Activated T-cell treated with anti-CD3 and anti-CD28 coated beads for 1 hour (primary cell): ENCODE data around the gene KLHL5.
"Not testable (repeated sequence)": the region's sequence is repeated elsewhere in the genome, so short reads cannot be mapped to it uniquely, and the experiment has no call there.

Experiments used
- DNase-seq: peaks from one replicate; pipeline ENCODE4 v3.0.0-alpha.2; 2020; ENCODE audit warnings: low read depth

Gene KLHL5, protein sequence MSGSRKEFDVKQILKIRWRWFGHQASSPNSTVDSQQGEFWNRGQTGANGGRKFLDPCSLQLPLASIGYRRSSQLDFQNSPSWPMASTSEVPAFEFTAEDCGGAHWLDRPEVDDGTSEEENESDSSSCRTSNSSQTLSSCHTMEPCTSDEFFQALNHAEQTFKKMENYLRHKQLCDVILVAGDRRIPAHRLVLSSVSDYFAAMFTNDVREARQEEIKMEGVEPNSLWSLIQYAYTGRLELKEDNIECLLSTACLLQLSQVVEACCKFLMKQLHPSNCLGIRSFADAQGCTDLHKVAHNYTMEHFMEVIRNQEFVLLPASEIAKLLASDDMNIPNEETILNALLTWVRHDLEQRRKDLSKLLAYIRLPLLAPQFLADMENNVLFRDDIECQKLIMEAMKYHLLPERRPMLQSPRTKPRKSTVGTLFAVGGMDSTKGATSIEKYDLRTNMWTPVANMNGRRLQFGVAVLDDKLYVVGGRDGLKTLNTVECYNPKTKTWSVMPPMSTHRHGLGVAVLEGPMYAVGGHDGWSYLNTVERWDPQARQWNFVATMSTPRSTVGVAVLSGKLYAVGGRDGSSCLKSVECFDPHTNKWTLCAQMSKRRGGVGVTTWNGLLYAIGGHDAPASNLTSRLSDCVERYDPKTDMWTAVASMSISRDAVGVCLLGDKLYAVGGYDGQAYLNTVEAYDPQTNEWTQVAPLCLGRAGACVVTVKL

DNA sequence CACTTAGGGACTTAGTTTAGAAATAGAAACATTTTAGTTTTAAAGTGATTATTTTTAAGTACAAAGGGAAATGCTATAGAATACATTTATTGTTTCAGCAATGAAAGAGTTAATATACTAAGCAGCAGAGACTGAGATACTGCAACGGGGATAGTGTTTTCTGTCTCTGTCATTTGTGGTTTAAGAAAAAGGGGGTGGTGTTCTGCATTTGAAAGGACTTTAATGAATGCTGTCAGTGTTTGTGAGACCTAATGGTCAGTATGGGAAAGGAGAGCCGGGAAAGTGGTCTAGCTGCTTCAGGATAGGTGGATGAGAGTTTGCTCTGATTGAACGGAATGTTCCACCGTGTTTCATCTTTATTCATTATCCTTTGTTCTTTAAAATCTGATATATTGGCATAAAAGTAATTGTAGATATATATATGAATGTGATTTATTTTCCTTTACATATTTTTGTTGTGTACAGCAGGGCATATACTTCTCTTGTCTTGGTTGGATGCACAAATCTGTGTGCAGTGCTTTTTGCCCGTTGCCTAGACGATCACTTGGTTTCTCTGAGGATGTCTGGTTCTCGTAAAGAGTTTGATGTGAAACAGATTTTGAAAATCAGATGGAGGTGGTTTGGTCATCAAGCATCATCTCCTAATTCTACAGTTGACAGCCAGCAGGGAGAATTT lies at the start of gene KLHL5:
Gene KLHL5, plus strand, starts transcription at position 139 of the 676 bp plus-strand sequence. Its CDS starts 421 bp downstream, at position 560.
- no peak for DNase-seq

GRCh38 chr4:39014028-39014427 lies 48.0 kb upstream of the KLHL5 start:
- no peak for DNase-seq

DNA sequence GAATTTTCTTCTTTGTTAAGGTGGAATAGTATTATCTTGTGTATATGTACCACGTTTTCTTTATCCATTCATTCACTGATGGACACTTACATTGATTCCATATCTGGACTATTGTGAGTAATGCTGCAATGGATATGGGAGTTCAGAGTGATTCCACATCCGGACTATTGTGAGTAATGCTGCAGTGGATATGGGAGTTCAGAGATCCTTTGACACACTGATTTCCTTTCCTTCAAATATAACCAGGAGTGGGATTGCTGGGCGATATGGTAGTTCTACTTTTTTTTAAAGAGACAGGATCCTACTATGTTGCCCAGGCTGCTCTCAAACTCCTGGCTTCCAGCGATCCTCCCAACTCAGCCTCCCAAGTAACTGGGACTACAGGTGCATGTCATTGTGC lies 41.9 kb upstream of the KLHL5 start:
- no peak for DNase-seq

GRCh38 chr4:39021631-39022030 lies 40.4 kb upstream of the KLHL5 start:
- DNase-seq: no peak

DNA sequence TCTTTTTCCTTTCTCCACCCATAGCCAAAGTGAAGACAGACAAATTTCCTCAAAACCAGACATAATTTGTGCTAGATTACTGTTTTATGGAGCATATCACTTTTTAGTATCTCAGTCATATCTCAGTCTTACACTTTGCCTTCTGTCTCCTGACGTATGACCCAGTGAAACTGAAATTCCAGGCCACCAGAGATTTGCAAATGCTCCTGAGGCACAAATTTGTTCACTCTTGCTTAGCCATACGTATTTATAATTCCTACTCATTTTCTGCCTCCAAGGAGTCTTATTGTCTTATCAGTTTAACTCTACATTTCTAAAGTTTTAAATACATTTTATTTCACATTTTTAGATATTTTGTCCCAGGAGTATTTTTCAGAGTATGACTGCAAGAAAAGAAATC lies 39.8 kb upstream of the KLHL5 start:
- no peak for DNase-seq

GRCh38 chr4:39023059-39023458 lies 39.0 kb upstream of the KLHL5 start:
- DNase-seq: no peak

- DNase-seq: no peak
These were observed 37.6 kb upstream of the KLHL5 start for GRCh38 chr4:39024311-39024865.

DNA sequence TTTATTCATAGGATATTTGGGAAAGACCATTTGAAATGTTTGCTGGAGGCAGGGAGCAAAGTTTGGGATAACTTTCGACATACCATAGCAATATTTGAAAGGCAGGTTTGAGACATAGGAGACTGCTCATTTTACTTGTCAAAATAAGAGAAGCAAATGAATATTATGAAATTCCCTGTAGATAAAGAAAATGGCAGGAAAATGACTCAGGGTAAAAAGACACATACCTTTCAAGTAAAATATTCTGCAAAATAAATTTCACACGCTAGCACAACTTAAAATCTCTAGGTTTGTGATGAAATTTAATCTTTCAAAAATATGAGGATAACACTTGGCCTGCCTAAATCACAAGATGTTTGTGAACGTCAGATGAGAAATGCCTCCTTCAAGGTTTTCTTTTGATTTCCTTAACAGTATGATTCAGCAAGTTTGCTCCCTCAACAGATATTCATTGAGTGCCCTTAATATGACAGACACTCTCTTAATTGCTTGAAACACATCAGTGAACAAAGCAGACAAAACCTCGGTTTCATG lies 36.4 kb upstream of the KLHL5 start:
- DNase-seq: no peak

GRCh38 chr4:39026096-39026495 lies 35.9 kb upstream of the KLHL5 start:
- no peak for DNase-seq

GRCh38 chr4:39029752-39030694 lies 32.0 kb upstream of the KLHL5 start:
- DNase-seq: no peak

DNA sequence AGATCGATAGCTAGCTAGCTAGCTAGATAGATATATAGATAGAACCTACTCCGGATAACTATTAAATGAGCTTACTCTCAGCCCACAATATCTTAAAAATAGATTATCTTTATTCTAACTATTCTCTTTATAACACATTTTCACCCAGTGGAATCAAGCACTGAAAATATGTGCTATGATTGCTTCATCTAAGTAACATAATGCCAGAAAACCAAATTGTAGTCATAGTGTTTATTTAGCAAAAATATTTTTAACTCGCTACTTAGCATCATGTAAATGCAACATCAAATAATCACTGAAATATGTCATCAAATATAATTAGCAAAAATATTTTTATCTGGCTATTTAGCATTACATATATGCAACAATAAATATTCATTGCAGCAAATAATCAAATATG lies 31.3 kb upstream of the KLHL5 start:
- DNase-seq: no peak

GRCh38 chr4:39031590-39032020 lies 30.4 kb upstream of the KLHL5 start:
- not testable (repeated sequence) for DNase-seq

DNA sequence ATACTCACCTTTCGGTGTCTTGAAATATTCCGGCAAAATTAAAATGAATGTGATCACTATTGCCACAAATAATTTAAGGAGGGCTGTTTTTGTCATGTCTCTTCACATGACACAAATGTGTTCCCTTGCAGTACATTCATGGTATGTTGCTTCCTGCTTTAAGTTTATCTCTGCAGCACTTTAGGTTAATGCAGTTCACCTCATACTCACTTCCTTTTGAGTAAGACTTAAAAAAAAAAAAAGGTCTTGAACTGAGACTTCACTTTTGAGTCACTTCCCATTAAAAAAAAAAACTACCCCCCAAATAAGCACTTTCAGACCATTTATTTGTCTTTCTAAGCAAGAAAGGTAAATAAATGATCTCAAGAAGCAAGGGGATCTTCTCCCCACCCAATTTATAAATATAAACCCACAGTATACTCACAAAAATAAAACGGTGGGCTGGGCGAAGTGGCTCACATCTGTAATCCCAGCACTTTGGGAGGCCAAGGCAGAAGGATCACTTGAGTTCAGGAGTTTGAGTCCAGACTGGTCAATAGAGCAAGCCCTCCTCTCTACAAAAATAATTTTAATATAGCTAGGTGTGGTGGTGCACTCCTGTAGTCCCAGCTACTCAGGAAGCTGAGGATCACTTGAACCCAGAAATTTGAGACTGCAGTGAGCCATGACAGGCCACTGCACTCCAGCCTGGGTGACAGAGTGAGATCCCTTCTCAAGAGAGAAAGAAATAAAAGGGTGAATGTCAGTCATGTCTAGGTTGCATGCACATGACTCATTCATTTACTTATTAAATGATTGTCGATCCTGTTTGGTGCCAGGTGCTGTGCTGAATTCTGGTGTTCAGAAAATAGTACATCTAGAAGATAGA lies 29.6 kb upstream of the KLHL5 start, which contains the start of gene TMEM156:
Gene TMEM156, minus strand, starts transcription at position 192 of the 868 bp plus-strand sequence. Its CDS starts 96 bp downstream, at position 96.
- no peak for DNase-seq

DNA sequence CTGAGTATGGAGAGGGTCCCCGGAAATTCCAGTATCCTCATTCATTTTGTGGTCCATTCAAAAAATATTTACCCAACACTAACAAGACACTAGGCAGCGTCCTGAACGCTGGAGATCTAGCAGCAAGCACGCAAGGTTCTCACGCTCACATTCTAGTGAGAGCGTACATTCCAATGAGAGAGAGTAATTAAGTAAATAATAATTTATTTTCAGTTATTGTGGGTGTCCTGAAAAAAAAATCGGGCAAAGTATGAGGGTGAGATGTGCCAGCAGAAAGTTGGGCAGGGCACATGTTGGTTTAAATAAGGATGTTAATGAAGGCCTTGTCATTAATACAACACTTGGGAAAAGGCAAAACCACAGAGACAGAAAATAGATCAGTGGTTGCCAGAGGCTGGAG lies 25.9 kb upstream of the KLHL5 start:
- DNase-seq: no peak

GRCh38 chr4:39037491-39037825 lies 24.6 kb upstream of the KLHL5 start:
- no peak for DNase-seq

GRCh38 chr4:39037941-39038340 lies 24.1 kb upstream of the KLHL5 start:
- no peak for DNase-seq

GRCh38 chr4:39039108-39039507 lies 22.9 kb upstream of the KLHL5 start:
- DNase-seq: no peak

- DNase-seq: no peak
These were observed 19.7 kb upstream of the KLHL5 start for GRCh38 chr4:39042366-39042765.

DNA sequence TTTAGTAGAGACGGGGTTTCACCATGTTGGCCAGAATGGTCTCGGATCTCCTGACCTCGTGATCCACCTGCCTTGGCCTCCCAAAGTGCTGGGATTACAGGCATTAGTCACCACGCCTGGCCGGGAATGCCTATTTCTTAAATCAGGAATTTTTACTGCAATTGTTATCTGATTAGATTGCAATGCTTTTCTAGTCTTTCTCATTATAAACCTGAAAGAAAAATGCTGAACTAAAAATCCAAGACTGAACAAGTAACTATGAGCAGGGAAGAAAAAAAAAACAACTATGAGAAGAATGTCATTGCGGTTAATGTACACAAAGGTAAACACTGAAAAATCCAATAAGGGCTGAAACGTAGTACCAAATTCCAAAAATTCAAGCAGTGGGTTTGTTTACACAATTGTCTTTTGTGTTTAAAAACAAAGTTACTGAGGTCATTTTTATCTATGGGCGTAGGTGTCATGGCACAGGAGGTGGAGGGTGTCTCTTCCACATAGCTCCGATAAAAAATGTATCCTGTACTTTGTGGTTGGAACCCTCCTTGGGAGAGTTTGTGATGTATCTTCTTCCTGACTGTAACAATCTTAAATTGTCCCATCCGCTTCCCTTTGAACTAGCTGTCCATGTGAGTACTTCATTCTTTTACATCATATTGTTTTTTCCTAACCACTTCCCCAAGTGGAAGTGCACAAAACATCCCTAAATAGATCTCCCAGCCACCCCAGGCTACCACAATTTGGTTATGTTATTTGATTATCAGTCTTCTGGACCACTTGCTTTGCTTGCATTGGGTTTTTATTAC lies 18.8 kb upstream of the KLHL5 start:
- no peak for DNase-seq
